Left forelimb (tissue), 1 donor: ENCODE data around the gene YIPF6.
"Not testable (repeated sequence)": the region's sequence is repeated elsewhere in the genome, so short reads cannot be mapped to it uniquely, and the experiment has no call there.

ENCODE experiments used
- DNase-seq: peaks from one replicate; pipeline ENCODE4 v3.0.0-alpha.2; 2018; ENCODE audit warnings: low spot score

The YIPF6 gene

GRCh38 chrX:68506649-68507048 lies 7.8 kb downstream of the YIPF6 start:
- DNase-seq = no peak

GRCh38 chrX:68508799-68509198 lies 9.9 kb downstream of the YIPF6 start:
- DNase-seq = no peak

- DNase-seq = no peak
These were observed 12.4 kb downstream of the YIPF6 start for GRCh38 chrX:68511255-68511654.

GRCh38 chrX:68524680-68525079 lies 25.8 kb downstream of the YIPF6 start:
- not testable (repeated sequence) for DNase-seq

- DNase-seq = no peak
These were observed 34.1 kb downstream of the YIPF6 start for GRCh38 chrX:68532831-68533533.

- no peak for DNase-seq
These were observed 34.8 kb downstream of the YIPF6 start for GRCh38 chrX:68533656-68534055.

GRCh38 chrX:68534691-68535090 lies 35.8 kb downstream of the YIPF6 start:
- no peak for DNase-seq

GRCh38 chrX:68536429-68536828 lies 37.6 kb downstream of the YIPF6 start:
- no peak for DNase-seq

- DNase-seq = no peak
These were observed 38.0 kb downstream of the YIPF6 start for GRCh38 chrX:68536884-68537283.

- no peak for DNase-seq
These were observed 51.3 kb downstream of the YIPF6 start for GRCh38 chrX:68550193-68550592.

- DNase-seq = no peak
These were observed 57.2 kb downstream of the YIPF6 start for GRCh38 chrX:68556036-68556435.

GRCh38 chrX:68557126-68557525 lies 58.3 kb downstream of the YIPF6 start:
- not testable (repeated sequence) for DNase-seq

GRCh38 chrX:68559905-68560304 lies 61.1 kb downstream of the YIPF6 start:
- DNase-seq = not testable (repeated sequence)

GRCh38 chrX:68568136-68568535 lies 69.3 kb downstream of the YIPF6 start:
- no peak for DNase-seq

GRCh38 chrX:68570598-68570997 lies 71.7 kb downstream of the YIPF6 start:
- DNase-seq = no peak

- no peak for DNase-seq
These were observed 72.4 kb downstream of the YIPF6 start for GRCh38 chrX:68571292-68571609.

GRCh38 chrX:68571610-68572311 lies 72.9 kb downstream of the YIPF6 start:
- DNase-seq = no peak

GRCh38 chrX:68574240-68574639 lies 75.4 kb downstream of the YIPF6 start:
- DNase-seq = no peak

GRCh38 chrX:68579810-68580209 lies 81.0 kb downstream of the YIPF6 start:
- no peak for DNase-seq

GRCh38 chrX:68584221-68584620 lies 85.4 kb downstream of the YIPF6 start:
- DNase-seq = no peak
